ENCODE measurements around the gene ACP7. TPM values are rescaled to one million over a fixed set of nuclear protein-coding genes. Genes with fewer than 3 reads are reported as not detected.
"Not testable (repeated sequence)": the region's sequence is repeated elsewhere in the genome, so short reads cannot be mapped to it uniquely, and the experiment has no call there.

Gene ACP7
- total RNA-seq, 4 donors from 2014 or later = 0.55 TPM; not detected in 3

DNA sequence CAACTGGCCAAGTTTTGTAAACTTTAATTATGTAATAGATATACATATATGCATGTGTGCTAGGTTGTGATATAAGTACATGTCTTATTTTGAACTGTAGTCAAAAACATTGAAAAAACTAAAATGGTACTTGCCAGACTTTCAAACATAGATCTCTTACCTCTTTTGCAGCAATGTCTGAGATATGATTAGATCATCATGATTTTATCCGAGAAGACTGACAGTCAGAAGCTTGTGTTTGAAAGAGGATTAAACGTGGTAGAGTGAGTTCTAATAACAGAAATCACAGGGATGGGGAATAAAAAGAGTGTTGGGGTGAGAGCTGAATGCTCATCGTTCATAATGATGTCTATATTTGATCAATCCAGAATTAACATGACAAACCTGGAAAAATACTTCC is 18.2 kb upstream of the ACP7 start:
- intact Hi-C loops (cut with DNase I; ENCODE audit: low total_unique reads) = no loop called here
- Histone ChIP-seq H3K27me3 (no peaks in the 10 kb centered on the region), H3K9me3 (no peaks in the 10 kb centered on the region), H3K4me3 (no peak overlapping the region), H3K4me1 (no peaks in the 10 kb centered on the region), H3K27ac (no peak overlapping the region), H3K36me3 (no peaks in the 10 kb centered on the region)
- DNase-seq = no peak
- no peak for TF ChIP-seq POLR2A (IDR thresholded peaks at IDR 0.05)
- TF ChIP-seq, protein P1, sequence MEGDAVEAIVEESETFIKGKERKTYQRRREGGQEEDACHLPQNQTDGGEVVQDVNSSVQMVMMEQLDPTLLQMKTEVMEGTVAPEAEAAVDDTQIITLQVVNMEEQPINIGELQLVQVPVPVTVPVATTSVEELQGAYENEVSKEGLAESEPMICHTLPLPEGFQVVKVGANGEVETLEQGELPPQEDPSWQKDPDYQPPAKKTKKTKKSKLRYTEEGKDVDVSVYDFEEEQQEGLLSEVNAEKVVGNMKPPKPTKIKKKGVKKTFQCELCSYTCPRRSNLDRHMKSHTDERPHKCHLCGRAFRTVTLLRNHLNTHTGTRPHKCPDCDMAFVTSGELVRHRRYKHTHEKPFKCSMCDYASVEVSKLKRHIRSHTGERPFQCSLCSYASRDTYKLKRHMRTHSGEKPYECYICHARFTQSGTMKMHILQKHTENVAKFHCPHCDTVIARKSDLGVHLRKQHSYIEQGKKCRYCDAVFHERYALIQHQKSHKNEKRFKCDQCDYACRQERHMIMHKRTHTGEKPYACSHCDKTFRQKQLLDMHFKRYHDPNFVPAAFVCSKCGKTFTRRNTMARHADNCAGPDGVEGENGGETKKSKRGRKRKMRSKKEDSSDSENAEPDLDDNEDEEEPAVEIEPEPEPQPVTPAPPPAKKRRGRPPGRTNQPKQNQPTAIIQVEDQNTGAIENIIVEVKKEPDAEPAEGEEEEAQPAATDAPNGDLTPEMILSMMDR (IDR thresholded peaks at IDR 0.05) = no peak

DNA sequence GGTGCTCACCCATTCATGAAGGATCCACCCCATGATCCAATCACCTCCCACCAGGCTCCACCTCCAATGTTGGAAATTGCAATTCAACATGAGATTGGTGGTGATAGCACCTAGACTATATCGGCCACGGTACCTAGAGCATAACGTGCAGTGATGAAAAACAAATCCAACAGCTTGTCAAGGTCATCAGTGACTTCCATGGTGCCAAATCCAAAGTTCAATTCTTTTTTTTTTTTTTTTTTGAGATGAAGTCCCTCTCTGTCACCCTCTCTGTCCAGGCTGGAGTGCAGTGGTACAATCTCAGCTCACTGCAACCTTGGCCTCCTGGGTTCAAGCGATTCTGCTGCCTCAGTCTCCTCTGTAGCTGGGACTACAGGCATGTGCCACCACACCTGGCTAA is 17.1 kb upstream of the ACP7 start:
- intact Hi-C loops (cut with DNase I; ENCODE audit: low total_unique reads) = no loop called here
- H3K27me3 ChIP-seq = no peaks in the 10 kb centered on the region

DNA sequence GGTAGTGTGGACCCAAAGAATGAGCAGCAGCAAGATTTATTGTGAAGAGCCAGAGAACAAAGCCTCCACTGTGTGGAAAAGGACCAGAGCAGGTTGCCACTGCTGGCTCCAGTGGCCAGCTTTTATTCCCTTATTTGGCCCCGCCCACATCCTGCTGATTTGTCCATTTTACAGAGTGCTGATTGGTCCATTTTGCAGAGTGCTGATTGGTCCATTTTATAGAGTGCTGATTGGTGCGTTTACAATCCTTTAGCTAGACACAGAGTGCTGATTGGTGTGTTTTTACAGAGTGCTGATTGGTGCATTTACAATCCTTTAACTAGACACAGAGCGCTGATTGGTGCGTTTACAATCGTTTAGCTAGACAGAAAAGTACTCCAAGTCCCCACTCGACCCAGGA is 15.9 kb upstream of the ACP7 start:
- DNase-seq; H3K27ac ChIP-seq; H3K4me1 ChIP-seq; H3K4me3 ChIP-seq; H3K36me3 ChIP-seq; H3K9me3 ChIP-seq; intact Hi-C loops (cut with DNase I; ENCODE audit: low total_unique reads); H3K27me3 ChIP-seq: not testable (repeated sequence)

More for the DNA sequence above, 17.1 kb upstream of the ACP7 start:
- no peak overlapping the region for H3K27ac ChIP-seq
- no peaks in the 10 kb centered on the region for H3K9me3 ChIP-seq
- H3K36me3 ChIP-seq = no peaks in the 10 kb centered on the region
- no peak for TF ChIP-seq POLR2A (IDR thresholded peaks at IDR 0.05)
- TF ChIP-seq, protein P1 (IDR thresholded peaks at IDR 0.05) = no peak
- H3K4me3 ChIP-seq = no peak overlapping the region
- no peaks in the 10 kb centered on the region for H3K4me1 ChIP-seq
- DNase-seq = no peak

DNA sequence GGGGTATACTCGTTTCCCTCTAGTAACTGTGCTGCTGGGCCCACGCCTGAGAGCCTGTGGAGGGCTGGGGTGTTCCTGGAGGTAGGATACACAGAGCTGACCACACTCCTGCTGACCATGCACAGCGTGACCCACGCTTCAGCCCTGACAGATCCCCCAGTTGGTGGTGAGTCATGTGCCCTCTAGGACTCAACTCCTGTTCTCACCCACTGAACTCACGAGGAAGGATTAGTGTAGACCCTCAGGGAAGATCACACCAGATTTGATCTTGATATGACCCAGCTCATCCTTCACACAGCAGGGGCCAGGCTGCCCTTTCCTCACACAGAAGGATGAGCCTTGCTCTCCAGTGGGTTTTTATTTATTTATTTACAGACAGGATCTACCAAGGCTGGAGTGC is 13.3 kb upstream of the ACP7 start:
- TF ChIP-seq, protein P1 (IDR thresholded peaks at IDR 0.05) = no peak
- no peak for TF ChIP-seq POLR2A (IDR thresholded peaks at IDR 0.05)
- no peaks in the 10 kb centered on the region for H3K36me3 ChIP-seq
- H3K27ac ChIP-seq = no peak overlapping the region
- H3K9me3 ChIP-seq = no peaks in the 10 kb centered on the region
- intact Hi-C loops (cut with DNase I; ENCODE audit: low total_unique reads) = no loop called here
- no peak for DNase-seq
- H3K27me3 ChIP-seq = no peaks in the 10 kb centered on the region
- H3K4me1 ChIP-seq = no peaks in the 10 kb centered on the region
- no peak overlapping the region for H3K4me3 ChIP-seq

DNA sequence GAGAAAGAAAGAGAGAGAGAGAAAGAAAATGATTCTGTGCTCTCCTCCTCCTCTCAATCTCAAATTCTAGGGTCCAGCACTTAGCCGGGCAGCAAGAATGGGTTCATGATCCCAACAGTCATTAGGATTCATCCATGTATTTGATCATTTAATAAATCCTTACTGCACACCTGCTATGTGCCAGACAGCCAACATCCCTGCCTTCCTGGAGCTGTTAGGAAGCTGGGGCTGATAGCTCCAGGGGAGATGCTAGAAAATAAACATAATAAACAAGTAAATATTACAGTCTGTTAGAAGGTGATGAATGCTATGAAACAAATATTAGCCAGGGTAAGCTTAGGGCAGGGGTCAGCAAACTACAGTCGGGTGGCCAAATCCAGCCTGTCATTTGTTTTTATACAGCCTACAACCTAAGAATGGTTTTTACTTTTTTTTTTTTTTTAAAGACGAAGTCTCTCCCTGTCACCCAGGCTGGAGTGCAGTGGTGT is 9.9 kb upstream of the ACP7 start:
- intact Hi-C loops (cut with DNase I; ENCODE audit: low total_unique reads) = no loop called here
- no peak for DNase-seq
- TF ChIP-seq, protein P1 (IDR thresholded peaks at IDR 0.05) = no peak
- no peak for TF ChIP-seq POLR2A (IDR thresholded peaks at IDR 0.05)
- no peak overlapping the region for H3K4me3 ChIP-seq
- H3K4me1 ChIP-seq = no peaks in the 10 kb centered on the region
- no peaks in the 10 kb centered on the region for H3K9me3 ChIP-seq
- no peak overlapping the region for H3K27ac ChIP-seq
- no peaks in the 10 kb centered on the region for H3K27me3 ChIP-seq
- no peaks in the 10 kb centered on the region for H3K36me3 ChIP-seq

DNA sequence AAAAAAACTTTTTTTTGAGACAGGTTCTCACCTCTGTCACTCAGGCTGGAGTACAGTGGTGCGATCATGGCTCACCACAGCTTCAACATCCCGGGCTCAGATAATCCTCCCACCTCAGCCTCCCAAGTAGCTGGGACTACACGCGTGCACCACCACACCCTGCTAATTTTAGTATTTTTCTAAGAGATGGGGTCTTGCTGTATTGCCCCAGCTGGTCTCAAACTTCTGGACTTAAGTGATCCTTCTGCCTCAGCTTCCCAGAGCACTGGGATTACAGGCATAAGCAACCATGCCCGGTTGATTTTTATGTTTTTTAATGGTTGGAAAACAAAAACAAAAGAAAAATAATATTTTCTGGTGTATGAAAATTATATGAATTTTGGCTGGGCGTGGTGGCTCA is 9.2 kb upstream of the ACP7 start:
- DNase-seq = no peak
- intact Hi-C loops (cut with DNase I; ENCODE audit: low total_unique reads) = no loop called here
- H3K9me3 ChIP-seq = no peaks in the 10 kb centered on the region
- no peak overlapping the region for H3K27ac ChIP-seq
- no peaks in the 10 kb centered on the region for H3K27me3 ChIP-seq
- no peak overlapping the region for H3K4me3 ChIP-seq
- TF ChIP-seq, protein P1 (IDR thresholded peaks at IDR 0.05) = no peak
- TF ChIP-seq POLR2A (IDR thresholded peaks at IDR 0.05) = no peak
- no peaks in the 10 kb centered on the region for H3K4me1 ChIP-seq
- H3K36me3 ChIP-seq = no peaks in the 10 kb centered on the region
